22Rv1 (cell line): ENCODE measurements around the gene PDE6D.

Experiments used
- CTCF ChIP-seq: fragments of 450-650 bp; IDR thresholded peaks from 2 replicates; pipeline ENCODE4 v1.5.1; 2017; ENCODE audit warnings: mild to moderate bottlenecking
- ZFX ChIP-seq: fragments of 450-650 bp; IDR thresholded peaks from 2 replicates; pipeline ENCODE4 v1.6.1; 2017; ENCODE audit warnings: antibody characterized with exemption, borderline replicate concordance

DNA sequence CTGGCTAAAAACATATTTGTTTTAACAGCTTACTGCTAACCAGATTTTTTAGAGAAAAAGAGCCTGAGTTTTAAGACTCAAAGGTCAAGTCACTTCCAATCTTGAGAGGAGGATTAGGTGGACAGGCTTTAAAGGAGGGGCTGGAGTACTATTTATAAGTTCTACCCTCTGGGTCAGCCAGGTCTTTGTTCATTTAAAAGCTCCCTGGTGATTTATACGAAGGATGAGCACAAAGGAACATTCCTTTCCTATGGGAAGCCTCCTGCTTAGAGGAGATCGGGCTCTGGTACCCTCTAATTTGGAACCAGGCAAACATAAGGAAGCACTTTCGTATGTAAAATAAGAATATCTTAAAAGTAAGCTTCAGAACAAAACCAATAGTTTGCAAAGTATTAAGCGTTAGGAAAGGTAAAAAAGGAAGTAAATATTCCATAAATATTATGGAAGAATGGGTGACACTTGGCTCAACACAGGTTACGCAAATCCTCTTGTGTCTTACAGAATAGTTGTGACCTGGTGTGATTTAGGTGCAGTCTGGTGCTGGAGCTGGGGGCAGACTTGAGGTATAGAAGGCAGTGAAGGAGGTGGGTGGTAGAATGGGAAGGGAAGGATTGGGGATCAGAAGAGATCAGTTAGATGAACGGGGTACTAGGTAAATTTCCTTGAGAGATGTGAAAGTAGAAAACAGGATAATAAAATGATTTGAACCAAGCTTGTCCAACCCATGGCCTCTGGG lies 35.6 kb downstream of the PDE6D start:
- TF ChIP-seq CTCF (no peak), ZFX (no peak)
